HG02610 (cell line): ENCODE measurements around the gene FBXL3.

Experiments
- ATAC-seq: cut with Tn5 transposase; IDR thresholded peaks from one replicate; pipeline ENCODE4 v1.9.1; 2021; ENCODE audit warnings: mild to moderate bottlenecking, moderate library complexity; ENCODE audit not compliant: unreplicated experiment

FBXL3 gene, protein sequence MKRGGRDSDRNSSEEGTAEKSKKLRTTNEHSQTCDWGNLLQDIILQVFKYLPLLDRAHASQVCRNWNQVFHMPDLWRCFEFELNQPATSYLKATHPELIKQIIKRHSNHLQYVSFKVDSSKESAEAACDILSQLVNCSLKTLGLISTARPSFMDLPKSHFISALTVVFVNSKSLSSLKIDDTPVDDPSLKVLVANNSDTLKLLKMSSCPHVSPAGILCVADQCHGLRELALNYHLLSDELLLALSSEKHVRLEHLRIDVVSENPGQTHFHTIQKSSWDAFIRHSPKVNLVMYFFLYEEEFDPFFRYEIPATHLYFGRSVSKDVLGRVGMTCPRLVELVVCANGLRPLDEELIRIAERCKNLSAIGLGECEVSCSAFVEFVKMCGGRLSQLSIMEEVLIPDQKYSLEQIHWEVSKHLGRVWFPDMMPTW

DNA sequence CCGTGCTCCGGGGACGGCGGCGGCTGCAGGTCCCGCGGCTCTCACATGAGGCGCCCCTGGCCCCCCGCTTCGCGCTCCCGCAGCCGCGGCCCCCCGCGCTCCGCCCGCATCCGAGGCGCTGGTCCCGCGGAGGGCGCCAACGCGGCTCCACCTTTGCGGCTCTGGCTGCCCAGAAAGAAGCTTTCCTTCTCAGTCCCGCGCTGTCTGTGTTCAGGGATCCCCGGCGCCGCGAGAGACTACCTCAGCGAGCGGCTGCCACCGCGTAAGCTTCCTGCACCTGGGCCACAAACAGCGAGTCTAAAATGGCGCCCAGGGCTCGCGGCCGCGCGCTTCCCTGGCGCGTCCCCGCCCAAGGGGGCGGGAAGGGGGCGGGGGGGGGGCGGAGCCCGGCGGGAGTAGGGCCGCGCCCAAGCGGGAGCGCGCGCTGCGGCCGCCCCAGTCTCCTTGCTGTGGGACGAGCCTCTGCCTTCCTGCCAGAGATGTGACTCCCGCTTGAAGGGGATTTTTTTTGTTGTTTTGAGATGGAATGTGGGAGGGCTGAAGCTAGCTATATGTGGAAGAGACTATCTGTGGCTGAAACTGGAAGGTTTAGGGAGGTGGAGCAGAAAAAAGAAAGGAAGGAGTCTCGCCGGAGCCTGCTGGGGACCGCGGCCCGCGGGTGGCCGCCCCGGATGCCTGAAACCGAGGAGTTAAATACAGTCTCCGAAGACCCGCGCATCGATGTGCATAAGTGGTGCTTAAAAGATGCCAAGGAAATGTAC lies at the start of gene FBXL3:
Gene FBXL3, minus strand, starts transcription at position 299 of the 761 bp plus-strand sequence. CDS start 5,299 bp downstream, outside the sequence.
- ATAC-seq: peak; percentile 69

DNA sequence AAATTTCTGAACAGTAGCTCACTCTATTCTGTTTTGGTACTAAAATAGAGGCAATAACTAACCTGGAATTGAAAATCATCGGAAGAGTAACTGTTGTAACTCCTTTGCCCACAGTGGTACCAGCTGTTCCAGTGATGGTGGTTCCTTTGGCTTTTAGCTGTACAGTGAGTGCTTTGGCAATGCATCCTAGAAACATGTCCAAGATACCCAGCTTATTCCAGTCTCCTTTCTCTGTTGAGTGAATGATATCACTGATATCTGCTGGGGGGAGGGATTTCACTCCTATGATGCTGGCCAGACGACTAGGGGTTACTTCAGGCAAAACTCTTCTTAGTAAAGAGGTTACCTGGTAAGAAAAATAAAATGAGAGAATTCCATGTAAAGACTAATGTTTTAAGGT lies 40.6 kb upstream of the FBXL3 start:
- ATAC-seq: no peak

DNA sequence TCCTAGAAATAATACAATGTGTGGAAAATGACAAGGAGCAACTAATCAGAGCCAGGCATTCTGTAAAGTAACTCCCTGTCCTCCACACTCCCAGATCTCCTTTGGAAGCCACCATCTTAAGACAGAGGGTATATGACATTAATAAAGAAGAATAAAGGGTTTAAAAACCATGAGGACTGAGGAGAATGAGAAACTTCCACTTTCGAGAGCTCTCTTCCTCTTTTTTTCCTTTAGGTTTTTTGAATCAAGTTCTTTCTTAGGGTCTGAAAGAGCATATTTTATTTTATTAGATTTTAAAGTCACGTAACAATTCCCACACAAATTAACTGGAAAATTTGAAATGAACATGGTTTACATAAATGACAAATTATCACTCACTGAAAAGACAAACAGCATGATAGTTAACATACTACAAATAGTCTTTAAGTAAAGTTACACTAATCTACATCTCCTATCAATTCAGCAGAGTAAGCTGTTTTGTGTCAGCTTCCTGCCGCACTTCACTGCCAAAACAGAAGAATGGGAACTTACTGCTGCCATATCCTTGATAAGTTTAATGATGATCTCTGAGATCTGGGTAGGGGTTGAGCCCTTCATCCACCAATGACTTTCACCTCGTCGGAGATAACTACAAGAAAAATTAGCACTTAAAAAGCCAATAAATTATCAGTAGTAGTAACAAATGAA lies 38.6 kb upstream of the FBXL3 start:
- ATAC-seq: no peak

DNA sequence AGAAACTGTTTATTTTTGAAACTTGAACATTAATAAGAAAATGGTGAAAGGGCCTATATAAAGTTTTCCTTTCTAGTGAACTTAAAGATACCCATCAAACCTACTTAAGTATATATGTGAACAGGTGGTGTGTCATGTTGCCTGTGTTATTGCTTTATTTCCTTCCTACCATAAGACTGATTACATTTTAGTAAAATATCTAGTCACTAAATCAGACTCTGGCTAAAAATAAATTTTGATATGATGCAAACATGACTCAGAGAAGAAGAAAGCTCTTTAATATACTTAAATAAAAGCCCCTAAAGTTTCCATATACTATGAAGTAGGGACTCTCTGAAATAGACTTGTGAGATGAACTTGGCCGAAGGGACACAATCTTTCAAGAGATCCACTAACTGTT lies 35.1 kb upstream of the FBXL3 start:
- ATAC-seq: no peak

DNA sequence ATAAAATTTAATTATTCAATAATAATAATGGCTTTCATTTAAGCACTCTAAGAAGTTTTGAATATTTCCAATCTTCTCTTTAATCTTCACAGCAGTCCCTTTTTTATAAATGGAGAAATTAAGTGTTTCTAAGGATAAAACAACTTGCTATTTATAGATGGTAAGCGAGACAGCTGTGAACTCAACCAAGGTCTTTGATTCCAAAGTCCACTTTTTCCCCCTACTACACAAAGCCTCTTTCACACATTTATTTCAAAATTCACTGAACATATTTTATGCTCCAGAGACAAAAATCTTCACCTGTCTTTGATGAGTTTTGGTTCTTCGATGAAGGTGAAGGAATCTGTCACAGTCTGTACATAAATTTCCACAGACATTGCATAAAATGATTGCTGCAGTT lies 34.4 kb upstream of the FBXL3 start:
- no peak for ATAC-seq

DNA sequence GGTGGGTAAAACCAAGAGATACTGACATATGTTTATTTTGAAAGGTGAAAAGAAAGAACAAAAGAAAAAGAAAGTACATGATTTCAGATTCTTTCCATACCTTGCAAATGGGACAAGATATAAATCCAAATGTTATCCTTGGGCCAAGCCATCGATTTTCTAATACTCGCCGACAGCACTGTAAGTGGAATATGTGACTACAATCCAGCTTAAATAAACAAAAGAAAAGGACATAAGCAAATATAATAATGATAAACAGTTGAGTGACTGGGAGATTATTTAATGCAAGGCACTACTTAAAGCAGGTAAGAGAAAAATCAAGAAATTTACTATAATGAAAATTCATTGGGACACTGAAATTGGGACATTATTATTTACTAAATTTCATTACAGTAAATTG lies 29.9 kb upstream of the FBXL3 start:
- no peak for ATAC-seq

DNA sequence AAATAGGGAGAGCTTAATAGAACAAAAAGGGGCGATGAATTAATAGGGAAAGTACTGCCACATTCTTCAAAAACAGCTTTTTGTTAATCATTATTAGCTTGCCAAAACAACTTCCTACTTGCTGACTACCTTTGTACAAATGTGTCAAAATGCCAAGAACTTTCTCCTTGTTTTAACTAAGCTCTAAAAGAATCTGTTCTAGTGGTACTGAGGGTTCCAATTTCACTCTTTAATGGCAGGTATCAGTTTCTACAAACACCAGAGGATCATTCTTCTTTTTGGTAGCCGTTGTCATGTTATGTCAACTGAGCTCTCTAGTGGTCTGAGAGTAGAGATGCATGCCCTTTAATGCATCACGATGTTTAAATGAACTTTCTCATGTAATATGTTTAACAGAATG lies 29.4 kb upstream of the FBXL3 start:
- no peak for ATAC-seq

DNA sequence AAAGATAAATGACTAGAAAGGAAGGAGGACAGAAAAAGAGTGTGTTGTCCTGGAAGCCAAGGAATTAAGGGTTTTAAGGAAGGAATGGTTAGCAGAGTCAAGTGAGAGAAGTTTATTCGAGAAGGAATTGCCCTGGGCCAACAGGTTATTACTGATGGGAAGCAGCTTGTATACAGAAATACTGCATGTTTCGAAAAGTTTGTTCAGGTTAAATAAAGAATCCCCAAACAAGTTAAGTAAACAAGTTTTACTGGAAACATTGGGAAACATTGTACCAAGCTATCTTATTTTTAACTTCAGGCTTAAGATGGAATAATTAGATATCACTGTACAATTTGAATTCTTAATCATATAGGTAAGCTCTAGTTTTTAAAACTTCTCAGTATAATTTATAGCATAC lies 28.2 kb upstream of the FBXL3 start:
- no peak for ATAC-seq

DNA sequence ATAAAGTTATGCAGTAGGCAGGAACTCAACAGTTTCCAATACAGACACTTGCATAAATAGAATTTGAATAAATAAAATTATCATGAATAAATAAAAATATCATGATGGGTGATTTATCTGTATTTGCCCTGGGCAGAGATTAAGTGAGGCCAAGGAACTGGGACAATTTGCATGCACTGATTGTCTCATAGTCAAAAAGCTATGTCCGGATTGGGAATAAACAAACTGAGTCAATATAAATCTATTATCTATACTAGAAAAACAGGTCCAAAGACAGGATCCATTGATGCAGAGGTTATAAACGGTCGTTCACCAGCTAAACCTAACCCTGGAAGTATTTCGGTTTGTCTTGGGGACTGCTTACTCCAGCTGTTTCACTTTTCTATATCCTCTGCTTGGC lies 26.2 kb upstream of the FBXL3 start:
- no peak for ATAC-seq

DNA sequence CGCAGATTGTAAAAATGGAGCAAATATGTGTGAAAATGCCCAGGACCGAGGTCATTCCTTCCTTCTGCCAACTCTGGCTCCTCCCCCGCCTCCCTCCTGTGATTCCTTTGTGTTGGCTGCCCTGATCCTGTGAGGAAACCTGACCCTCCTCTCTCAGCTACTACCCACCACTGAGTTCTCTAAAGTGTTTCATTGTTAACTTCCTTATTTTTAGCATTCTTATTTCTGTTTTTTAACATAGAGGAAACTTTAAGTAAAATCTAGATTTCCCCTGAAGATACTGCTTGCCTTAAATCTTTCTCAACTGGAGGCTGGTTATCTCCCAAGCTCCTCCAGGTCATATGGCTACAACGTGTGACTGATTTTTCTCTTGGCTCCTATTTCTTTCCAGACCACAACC lies 21.7 kb upstream of the FBXL3 start:
- no peak for ATAC-seq

DNA sequence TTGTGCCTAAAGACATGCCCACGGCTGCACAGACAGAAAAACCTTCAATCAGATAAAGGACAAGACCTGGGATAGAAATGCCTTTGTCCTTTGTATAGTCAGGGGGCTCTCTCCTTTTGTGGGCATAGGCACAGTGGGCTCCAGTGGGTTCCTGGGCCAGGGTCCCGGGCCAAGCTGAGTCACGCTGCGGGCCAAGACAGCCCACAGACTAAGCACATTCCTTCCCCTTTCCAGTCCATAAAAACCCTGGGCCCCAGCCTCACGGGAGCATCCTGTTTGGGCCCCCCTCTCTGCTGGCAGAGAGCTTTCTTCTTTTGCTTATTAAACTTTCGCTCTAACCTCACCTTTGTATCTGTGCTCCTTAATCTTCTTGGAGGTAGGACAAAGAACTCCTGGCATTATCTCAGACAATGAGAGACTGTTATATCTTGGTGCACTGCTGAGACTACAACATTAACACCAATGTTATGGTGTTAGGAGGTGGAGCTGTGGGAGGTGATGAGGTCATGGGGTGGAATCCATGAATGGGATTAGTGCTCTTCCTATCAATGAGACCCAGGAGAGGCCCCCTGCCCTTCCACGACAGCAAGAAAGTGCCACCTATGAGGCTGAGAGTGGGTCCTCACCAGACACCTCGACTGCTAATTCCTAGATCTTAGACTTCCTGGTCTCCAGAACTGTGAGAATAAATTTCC lies 20.8 kb upstream of the FBXL3 start:
- ATAC-seq: no peak

DNA sequence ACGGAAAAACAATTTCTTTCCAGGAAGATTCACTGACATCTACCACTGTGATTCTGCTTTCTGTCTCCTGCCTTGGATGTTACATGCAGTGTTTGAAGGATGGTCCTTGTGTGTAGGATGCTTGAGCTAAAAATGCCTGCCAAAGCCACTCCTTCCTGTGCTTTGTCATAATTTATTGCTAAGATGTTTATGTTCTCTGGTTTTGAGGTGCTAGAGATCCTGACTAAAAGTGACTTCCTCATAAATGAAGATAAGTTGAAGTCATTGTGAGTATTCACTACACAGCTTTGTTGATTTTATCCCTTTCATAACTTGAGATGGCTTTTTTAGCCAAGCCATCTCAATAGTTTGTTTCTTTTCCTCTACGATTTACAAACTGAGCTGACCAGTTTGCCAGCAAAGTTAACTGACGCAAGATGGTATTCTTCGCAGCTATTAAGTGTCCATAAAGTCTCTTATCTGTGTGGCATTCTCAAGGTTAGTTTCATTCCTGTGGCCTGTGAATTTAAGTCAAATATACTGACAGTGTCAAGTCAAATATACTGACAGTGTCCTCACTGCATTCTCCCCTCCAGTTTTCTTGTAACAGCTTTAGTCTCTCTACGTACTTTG lies 15.7 kb upstream of the FBXL3 start:
- ATAC-seq: no peak

DNA sequence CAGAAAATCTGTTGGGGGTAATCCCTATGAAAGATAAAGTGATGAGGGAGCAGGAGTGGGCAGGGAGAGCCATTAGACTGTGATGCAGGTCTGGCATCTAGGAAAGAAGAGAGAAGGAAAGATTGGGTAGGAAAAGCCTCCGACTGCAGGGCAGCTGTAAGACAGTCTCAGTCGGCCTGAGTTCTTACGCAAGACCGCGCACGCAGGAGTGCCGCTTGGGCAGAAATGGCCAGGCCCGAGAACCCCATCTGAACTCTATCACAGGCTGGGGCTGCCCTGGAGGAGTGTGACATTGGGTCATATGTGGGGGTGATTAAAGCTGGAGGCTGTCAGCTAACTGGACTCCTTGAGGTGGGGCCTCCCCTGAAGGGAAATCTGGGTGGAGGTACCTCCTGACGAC lies 13.9 kb upstream of the FBXL3 start:
- no peak for ATAC-seq

DNA sequence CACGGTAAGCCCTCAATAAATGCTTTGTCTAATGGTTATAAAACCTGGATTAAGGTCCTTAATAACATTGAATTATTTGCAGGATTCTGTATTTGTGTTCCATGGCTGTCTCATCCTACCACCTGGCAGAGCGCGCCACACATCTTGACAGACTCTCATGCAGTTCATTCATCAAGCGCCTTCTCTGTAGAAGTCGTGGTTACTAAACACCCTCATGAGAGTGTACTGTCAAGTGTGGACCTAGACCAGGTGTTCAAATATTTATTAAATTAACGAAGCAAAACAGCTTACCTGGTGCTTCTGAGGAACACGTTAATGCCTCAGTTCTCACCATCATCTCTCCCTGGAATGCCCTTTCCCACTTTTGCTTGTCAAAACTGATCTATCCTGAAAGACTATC lies 13.1 kb upstream of the FBXL3 start:
- ATAC-seq: no peak

DNA sequence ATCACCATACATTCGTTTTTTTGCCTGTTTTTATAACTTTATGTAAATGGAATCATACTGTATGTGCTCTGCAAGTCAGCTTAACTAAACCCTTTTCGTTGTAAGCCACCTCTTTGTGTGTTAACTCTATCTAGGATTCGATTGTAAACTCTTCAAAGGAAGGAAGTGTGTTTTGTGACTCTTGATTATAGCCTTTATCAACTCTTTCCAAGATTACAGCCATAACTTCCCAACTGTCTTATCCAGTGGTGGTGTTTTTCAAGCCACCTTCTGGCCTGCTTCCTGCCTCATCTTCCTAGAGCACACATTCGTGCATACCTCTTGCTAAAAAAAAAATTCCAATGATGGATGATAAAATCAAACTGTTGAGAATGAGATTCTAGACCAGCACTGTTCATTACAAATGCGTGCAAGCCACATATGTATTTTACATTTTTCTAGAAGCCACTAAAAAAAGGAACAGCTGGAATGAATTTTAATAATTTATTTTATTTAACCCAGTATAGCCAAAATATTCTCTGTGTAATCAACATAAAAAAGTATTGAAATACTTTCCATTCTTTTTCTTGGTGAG lies 12.0 kb upstream of the FBXL3 start:
- no peak for ATAC-seq

DNA sequence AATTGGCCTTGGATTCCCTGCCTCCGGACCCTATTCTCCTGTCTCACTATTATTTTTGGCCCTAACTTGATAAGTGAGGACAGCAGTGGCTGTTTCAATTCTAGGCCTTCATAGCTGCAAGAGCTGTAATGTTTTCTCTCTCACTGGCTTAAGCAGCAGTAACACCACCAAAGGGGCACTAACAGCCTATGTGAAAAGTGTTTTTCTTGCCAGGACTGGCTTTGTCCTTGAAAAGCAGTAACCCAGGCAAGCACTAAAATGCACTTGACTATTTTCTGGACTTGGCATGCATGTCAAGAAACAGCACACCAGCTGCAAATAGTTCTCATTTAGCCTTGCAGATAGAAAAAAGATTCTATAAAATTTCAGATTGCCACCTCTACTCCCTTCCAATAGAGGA lies 9.3 kb upstream of the FBXL3 start:
- ATAC-seq: no peak

DNA sequence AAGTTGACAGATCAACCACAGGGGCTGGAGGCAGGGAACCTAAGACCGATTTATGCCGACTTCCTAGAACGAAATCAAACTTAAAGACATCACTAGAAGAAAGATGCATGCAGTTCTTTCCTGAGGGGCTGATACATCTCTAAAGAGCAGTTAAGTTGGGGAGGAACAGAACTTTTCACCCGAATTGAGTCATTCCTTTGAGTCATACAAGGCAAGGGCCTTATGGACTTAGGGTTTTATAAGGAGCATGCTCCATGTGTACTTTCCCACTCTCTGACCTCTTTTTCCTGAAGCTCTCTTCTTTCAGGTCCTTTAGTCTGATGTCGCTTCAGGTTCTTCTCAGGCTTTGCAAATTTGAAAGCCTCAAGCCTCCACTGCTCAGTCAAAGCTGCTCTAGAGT lies 7.9 kb upstream of the FBXL3 start:
- no peak for ATAC-seq

DNA sequence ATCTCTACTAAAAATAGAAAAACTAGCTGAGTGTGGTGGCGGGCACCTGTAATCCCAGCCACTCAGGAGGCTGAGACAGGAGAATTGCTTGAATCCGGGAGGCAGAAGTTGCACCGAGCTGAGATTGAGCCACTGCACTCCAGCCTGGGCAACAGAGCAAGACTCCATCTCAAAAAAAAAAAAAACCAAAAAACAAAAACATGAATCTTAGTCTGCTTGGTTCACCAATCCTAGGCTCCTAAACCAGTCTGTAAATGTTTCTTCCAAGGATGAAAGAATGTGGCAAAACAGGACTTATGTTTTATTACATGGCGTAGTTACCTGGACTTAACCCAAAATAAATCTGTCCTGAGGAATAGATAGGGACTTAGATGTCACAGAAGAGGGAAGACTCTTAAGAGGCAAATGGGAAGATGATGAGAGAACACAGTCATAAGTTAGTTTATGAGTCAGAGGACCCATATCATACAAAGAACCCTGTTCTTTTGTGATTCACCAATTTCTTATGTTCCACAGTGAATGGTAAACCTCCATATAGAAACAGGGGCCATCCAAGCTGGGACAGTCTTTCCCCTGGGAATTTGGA lies 6.9 kb upstream of the FBXL3 start:
- no peak for ATAC-seq

DNA sequence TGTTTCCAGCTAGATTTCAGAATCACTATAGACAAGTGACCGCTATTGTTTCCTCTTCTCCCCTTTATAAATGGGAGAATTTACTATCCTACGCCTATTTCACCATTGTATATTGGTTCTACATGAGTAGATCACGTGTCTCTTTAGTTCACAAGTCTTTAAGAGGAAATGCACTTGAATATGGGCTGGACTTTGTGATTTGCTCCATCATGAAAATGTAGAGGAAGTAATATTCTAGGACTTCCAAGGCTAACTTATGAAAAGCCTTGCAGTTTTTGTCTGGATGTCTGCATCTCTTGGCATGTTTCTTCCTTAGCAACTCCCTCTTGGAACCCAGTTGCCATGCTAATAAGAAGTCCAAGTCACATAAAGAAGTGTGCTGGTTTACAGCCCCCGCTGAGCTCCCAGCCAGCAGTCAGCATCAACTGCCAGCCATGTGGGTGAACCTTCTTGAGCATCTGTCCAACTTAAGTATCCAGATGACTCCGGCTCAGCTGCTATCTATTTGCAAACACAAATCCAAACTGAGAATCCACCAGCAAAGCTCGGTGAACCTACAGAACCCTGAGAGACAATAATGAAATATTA lies 4.8 kb upstream of the FBXL3 start:
- ATAC-seq: no peak

DNA sequence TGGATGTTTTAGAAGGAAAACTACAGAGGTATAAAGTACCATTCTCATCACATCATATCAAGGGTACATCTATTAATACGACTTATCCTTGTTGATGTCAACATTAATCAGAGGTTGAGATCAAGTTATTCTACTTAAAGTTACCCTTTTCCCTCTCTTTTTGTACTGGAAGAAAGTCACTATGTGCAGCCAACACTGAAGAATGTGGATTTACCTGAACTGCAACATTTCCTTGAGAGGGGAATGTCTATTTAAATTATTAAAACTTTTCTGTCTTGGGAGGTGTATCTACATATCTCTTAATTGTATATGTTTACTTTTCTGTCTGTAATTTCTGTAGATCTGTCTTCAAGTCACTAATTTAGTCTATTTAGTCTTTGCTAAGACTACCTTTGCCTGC lies 2.5 kb upstream of the FBXL3 start:
- no peak for ATAC-seq
